HL-60/S4 treated with phorbol 12-myristate 13-acetate at 8.2 ng/mL for 4 days and 3 days (cell line): ENCODE measurements around the gene TPRN.

Source experiments
- in situ Hi-C: fragments of 300-500 bp; cut with MboI; formaldehyde crosslinking; loops from 2 replicates; pipeline ENCODE4 v1.15.0; 2022; ENCODE audit warnings: low sequenced_read_pairs

Gene TPRN

DNA sequence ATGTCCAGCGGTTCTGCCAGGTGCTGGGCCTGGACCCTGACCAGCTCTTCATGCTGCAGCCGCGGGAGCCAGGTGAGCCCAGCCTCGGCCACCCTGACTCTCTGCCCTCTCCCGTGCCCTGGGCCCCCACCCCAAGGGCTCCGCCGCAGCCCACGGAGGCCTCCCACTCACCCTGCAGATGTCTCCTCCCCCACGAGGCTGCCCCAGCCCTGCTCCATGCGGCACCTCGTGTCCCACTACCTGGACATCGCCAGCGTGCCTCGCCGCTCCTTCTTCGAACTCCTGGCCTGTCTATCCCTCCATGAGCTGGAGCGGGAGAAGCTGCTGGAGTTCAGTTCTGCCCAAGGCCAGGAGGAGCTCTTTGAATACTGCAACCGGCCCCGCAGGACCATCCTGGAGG, 14.1 kb upstream of the TPRN start:
- in situ Hi-C loops = no loop called here

- in situ Hi-C loops = no loop called here
These were observed 12.9 kb upstream of the TPRN start for GRCh38 chr9:137213160-137214060.

- in situ Hi-C loops = no loop called here
These were observed 12.0 kb upstream of the TPRN start for GRCh38 chr9:137212520-137212919.

- in situ Hi-C loops = no loop called here
These were observed 11.0 kb upstream of the TPRN start for GRCh38 chr9:137211532-137211931.

GRCh38 chr9:137206602-137207001, 6.1 kb upstream of the TPRN start:
- in situ Hi-C loops = no loop called here

DNA sequence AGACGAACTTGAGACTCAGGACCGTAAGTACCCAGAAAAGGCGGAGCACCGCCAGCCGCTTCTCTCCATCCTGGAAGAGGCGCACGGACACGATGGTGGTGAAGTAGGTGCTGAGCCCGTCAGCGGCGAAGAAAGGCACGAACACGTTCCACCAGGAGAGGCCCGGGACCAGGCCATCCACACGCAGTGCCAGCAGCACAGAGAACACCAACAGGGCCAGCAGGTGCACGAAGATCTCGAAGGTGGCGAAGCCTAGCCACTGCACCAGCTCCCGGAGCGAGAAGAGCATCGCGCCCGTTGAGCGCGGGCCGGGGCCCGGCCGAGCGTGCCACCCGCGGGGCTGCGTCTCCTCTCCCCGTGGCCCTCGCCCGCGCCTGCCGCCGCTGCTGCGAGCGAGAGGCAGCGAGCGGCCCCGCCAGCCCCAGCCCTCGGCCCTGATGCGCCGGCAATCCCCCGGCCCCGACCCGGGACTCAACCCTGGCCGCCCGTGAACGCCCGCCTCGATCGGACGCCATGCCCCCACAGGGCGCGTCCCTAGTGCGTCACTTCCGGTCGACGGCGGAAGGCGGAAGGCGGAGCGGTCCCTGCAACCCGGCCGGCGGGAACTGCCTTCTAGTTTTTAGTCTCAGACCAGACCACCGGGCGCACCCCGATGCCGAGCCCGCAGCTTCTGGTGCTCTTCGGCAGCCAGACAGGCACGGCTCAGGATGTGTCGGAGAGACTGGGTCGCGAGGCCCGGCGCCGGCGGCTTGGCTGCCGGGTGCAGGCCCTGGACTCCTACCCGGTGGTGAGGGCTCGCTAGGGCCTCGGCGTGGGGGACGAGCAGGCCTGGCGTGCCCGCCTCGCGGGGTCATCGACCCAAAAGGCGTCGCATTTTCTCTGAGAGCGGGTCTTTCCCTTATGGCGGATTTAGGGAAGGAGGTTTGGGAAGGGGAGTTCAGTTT, 4.9 kb upstream of the TPRN start, which contains the start of the genes NDOR1 and TMEM203:
Gene NDOR1 (plus strand): TSS at position 575 of the 944 bp plus-strand sequence. CDS start 78 bp downstream, at position 653.
Gene TMEM203 (minus strand): TSS at position 523 of the 944 bp plus-strand sequence. CDS start 234 bp downstream, at position 289.
- in situ Hi-C loops = no loop called here

DNA sequence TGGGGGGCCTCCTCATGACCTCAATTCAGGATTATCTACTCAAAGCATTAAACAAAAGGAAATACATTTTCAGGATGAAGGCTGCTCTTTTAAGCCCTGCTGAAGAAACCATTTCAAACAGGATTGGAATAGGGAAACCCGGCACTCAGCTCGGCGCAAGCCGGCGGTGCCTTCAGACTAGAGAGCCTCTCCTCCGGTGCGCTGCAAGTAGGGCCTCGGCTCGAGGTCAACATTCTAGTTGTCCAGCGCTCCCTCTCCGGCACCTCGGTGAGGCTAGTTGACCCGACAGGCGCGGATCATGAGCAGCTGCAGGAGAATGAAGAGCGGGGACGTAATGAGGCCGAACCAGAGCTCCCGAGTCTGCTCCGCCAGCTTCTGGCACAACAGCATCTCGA, 4.2 kb upstream of the TPRN start:
- in situ Hi-C loops = no loop called here

DNA sequence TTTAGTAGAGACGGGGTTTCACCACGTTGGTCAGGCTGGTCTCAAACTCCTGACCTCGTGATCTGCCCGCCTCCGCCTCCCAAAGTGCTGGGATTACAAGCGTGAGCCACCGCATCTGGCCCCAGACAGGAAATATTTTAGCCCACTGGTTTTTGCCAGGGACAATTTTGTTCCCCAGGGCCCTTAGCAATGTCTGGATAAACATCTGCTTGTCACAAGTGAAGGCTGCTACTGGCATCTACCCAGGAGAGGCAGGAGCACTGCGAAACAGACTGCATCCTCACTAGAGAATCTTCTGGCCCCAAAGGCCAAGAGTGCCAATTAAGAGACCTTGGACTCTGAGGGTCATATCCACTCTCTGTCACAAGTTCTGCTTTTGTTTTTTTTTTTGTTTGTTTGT, 2.4 kb upstream of the TPRN start:
- in situ Hi-C loops = no loop called here

- in situ Hi-C loops = no loop called here
These were observed 796 bp upstream of the TPRN start for GRCh38 chr9:137201205-137201868.

- in situ Hi-C loops = no loop called here
These were observed 975 bp downstream of the TPRN start for GRCh38 chr9:137199411-137200121.

DNA sequence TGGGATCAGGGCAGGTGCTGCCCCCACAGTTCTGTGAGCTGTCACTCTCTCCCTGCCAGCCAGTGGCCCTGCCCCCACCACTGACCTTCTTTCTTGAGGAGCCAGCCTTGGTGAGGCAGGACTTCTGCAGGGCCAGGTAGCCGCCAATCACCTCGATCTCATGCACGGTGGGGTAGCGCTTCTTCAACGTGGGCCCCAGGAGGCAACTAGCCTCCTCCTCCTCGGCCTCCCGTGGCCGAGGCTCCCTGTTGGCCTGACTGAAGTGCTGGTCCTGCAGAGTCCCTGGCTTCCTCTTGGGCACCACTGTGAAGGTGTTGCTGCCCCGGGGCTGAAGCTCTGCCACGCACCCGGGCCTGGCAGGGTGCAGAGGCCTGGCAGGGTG, 1.6 kb downstream of the TPRN start:
- in situ Hi-C loops = no loop called here

GRCh38 chr9:137198051-137198901, 2.3 kb downstream of the TPRN start:
- in situ Hi-C loops = no loop called here

DNA sequence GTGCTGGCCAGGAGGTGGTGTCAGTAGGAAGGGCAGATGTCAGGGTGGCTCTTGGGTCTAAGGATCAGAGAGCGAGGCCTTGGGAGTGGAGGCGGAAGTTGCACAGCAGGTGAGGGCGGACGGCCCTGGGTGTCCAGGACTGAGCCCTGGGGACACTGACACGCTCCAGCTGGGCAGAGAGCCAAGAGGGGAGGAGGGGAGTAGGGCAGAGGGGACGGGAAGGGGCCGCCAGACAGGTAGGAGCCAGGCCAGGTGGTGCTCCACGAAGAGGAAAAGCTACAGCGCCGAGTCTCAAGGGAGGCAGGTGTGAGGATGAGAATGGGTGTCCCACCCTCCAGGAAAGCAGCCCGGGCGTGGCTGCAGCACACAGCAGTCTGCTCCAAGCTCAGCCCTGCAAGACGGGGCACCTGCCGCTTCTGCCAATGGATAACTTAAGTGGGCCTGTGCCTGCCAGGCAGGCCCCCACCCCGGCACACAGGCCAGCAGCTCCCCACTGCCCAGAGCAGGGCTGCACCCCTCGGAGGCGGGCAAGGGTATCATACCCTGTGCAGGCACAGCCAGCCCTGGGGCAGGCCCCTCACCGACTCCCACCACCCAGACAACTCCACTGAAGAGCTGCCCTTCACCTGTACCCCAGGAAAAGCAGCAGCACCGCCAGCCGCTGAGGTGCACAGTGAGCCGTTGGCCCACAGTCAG, 4.9 kb downstream of the TPRN start:
- in situ Hi-C loops = no loop called here

GRCh38 chr9:137194909-137195308, 5.6 kb downstream of the TPRN start:
- in situ Hi-C loops = no loop called here

- in situ Hi-C loops = no loop called here
These were observed 6.2 kb downstream of the TPRN start for GRCh38 chr9:137194388-137194787.

GRCh38 chr9:137193771-137194170, 6.8 kb downstream of the TPRN start:
- in situ Hi-C loops = no loop called here

- in situ Hi-C loops = no loop called here
These were observed 7.7 kb downstream of the TPRN start for GRCh38 chr9:137192859-137193258.

GRCh38 chr9:137192448-137192780, 8.1 kb downstream of the TPRN start:
- in situ Hi-C loops = no loop called here
